ENCODE results near the gene MMD.

GRCh38 chr17:55454906-55455474, 33.4 kb upstream of the MMD start:
- TF ChIP-seq CTCF (IDR thresholded peaks at IDR 0.05) (no peak), POLR2A (IDR thresholded peaks at IDR 0.05) (no peak), EP300 (IDR thresholded peaks at IDR 0.05) (no peak)
